Measurements from ENCODE around the gene TTC28.
"Not testable (repeated sequence)": the region's sequence is repeated elsewhere in the genome, so short reads cannot be mapped to it uniquely, and the experiment has no call there.

Gene TTC28

GRCh38 chr22:28074526-28074925 is 605.1 kb downstream of the TTC28 start:
- Histone ChIP-seq H3K4me2 (ENCODE audit: low read length) (no peak overlapping the region), H3K36me3 (ENCODE audit: control insufficient read depth, insufficient read depth, low read length) (no peaks in the 10 kb centered on the region), H4K5ac (ENCODE audit: low read length) (no peak overlapping the region), H3K56ac (ENCODE audit: low read length) (no peak overlapping the region), H3K9ac (ENCODE audit: low read length) (no peak overlapping the region), H3K27ac (ENCODE audit: low read depth, low read length) (no peak overlapping the region), H2BK5ac (ENCODE audit: low read length) (no peak overlapping the region), H3K79me1 (ENCODE audit: low read length) (no peaks in the 10 kb centered on the region), H3K23ac (ENCODE audit: low read length) (no peak overlapping the region), H3K4me1 (ENCODE audit: control insufficient read depth, low read depth, low read length) (no peaks in the 10 kb centered on the region), H4K8ac (ENCODE audit: low read depth, low read length) (no peak overlapping the region), H3K18ac (ENCODE audit: low read length) (no peak overlapping the region), H3K4me3 (ENCODE audit: low read length) (no peak overlapping the region), H3K4ac (ENCODE audit: low read depth, low read length) (no peak overlapping the region), H3K79me2 (ENCODE audit: control insufficient read depth, insufficient read depth, low read length) (no peaks in the 10 kb centered on the region), H3K27me3 (ENCODE audit: insufficient read depth, low read length, poor library complexity) (no peaks in the 10 kb centered on the region), H2AK5ac (ENCODE audit: low read length) (no peak overlapping the region), H2BK120ac (ENCODE audit: low read depth, low read length) (no peak overlapping the region), H2BK15ac (replicated peaks; ENCODE audit: low read depth) (no peak overlapping the region)
- no CpG with 5 or more reads among the region's 4 CpGs for WGBS (ENCODE audit: extremely low coverage, insufficient coverage, low lambda C conversion rate)
- no peak for DNase-seq

- Histone ChIP-seq H3K4me1 (ENCODE audit: control insufficient read depth, low read depth, low read length) (no peaks in the 10 kb centered on the region), H2BK120ac (ENCODE audit: low read depth, low read length) (no peak overlapping the region), H3K36me3 (ENCODE audit: control insufficient read depth, insufficient read depth, low read length) (no peaks in the 10 kb centered on the region), H3K9ac (ENCODE audit: low read length) (no peak overlapping the region), H2BK5ac (ENCODE audit: low read length) (no peak overlapping the region), H3K18ac (ENCODE audit: low read length) (no peak overlapping the region), H3K27me3 (ENCODE audit: insufficient read depth, low read length, poor library complexity) (no peaks in the 10 kb centered on the region), H3K27ac (ENCODE audit: low read depth, low read length) (no peak overlapping the region), H3K56ac (ENCODE audit: low read length) (no peak overlapping the region), H4K5ac (ENCODE audit: low read length) (no peak overlapping the region), H2AK5ac (ENCODE audit: low read length) (no peak overlapping the region), H3K4ac (ENCODE audit: low read depth, low read length) (no peak overlapping the region), H3K79me2 (ENCODE audit: control insufficient read depth, insufficient read depth, low read length) (no peaks in the 10 kb centered on the region), H4K8ac (ENCODE audit: low read depth, low read length) (no peak overlapping the region), H3K23ac (ENCODE audit: low read length) (no peak overlapping the region), H3K4me2 (ENCODE audit: low read length) (no peak overlapping the region), H3K4me3 (ENCODE audit: low read length) (no peak overlapping the region), H2BK15ac (replicated peaks; ENCODE audit: low read depth) (no peak overlapping the region), H3K79me1 (ENCODE audit: low read length) (no peaks in the 10 kb centered on the region)
- WGBS (ENCODE audit: extremely low coverage, insufficient coverage, low lambda C conversion rate) = no CpG with 5 or more reads among the region's 3 CpGs
- no peak for DNase-seq
Measured at GRCh38 chr22:28072066-28072465, 607.6 kb downstream of the TTC28 start.

GRCh38 chr22:28068826-28069225 is 610.8 kb downstream of the TTC28 start:
- Histone ChIP-seq H3K4ac (ENCODE audit: low read depth, low read length) (no peak overlapping the region), H2BK5ac (ENCODE audit: low read length) (no peak overlapping the region), H3K36me3 (ENCODE audit: control insufficient read depth, insufficient read depth, low read length) (no peaks in the 10 kb centered on the region), H3K56ac (ENCODE audit: low read length) (no peak overlapping the region), H2BK15ac (replicated peaks; ENCODE audit: low read depth) (no peak overlapping the region), H3K4me3 (ENCODE audit: low read length) (no peak overlapping the region), H2AK5ac (ENCODE audit: low read length) (no peak overlapping the region), H4K5ac (ENCODE audit: low read length) (no peak overlapping the region), H3K23ac (ENCODE audit: low read length) (no peak overlapping the region), H3K27me3 (ENCODE audit: insufficient read depth, low read length, poor library complexity) (no peaks in the 10 kb centered on the region), H3K27ac (ENCODE audit: low read depth, low read length) (no peak overlapping the region), H3K79me1 (ENCODE audit: low read length) (no peaks in the 10 kb centered on the region), H3K4me1 (ENCODE audit: control insufficient read depth, low read depth, low read length) (no peaks in the 10 kb centered on the region), H3K9ac (ENCODE audit: low read length) (no peak overlapping the region), H4K8ac (ENCODE audit: low read depth, low read length) (no peak overlapping the region), H3K4me2 (ENCODE audit: low read length) (no peak overlapping the region), H2BK120ac (ENCODE audit: low read depth, low read length) (no peak overlapping the region), H3K79me2 (ENCODE audit: control insufficient read depth, insufficient read depth, low read length) (no peaks in the 10 kb centered on the region), H3K18ac (ENCODE audit: low read length) (no peak overlapping the region)
- DNase-seq = no peak
- no CpG with 5 or more reads among the region's 2 CpGs for WGBS (ENCODE audit: extremely low coverage, insufficient coverage, low lambda C conversion rate)

- Histone ChIP-seq H2BK15ac (replicated peaks; ENCODE audit: low read depth) (no peak overlapping the region), H3K79me2 (ENCODE audit: control insufficient read depth, insufficient read depth, low read length) (no peaks in the 10 kb centered on the region), H3K56ac (ENCODE audit: low read length) (no peak overlapping the region), H3K4me1 (ENCODE audit: control insufficient read depth, low read depth, low read length) (no peaks in the 10 kb centered on the region), H3K23ac (ENCODE audit: low read length) (no peak overlapping the region), H3K27ac (ENCODE audit: low read depth, low read length) (no peak overlapping the region), H3K18ac (ENCODE audit: low read length) (no peak overlapping the region), H4K5ac (ENCODE audit: low read length) (no peak overlapping the region), H3K79me1 (ENCODE audit: low read length) (no peaks in the 10 kb centered on the region), H2BK120ac (ENCODE audit: low read depth, low read length) (no peak overlapping the region), H3K27me3 (ENCODE audit: insufficient read depth, low read length, poor library complexity) (no peaks in the 10 kb centered on the region), H3K4ac (ENCODE audit: low read depth, low read length) (no peak overlapping the region), H3K9ac (ENCODE audit: low read length) (no peak overlapping the region), H3K4me2 (ENCODE audit: low read length) (no peak overlapping the region), H4K8ac (ENCODE audit: low read depth, low read length) (no peak overlapping the region), H2AK5ac (ENCODE audit: low read length) (no peak overlapping the region), H2BK5ac (ENCODE audit: low read length) (no peak overlapping the region), H3K4me3 (ENCODE audit: low read length) (no peak overlapping the region), H3K36me3 (ENCODE audit: control insufficient read depth, insufficient read depth, low read length) (no peaks in the 10 kb centered on the region)
- WGBS (ENCODE audit: extremely low coverage, insufficient coverage, low lambda C conversion rate) = no CpG with 5 or more reads among the region's 2 CpGs
- DNase-seq = no peak
Measured at GRCh38 chr22:28064920-28065319, 614.7 kb downstream of the TTC28 start.

GRCh38 chr22:28063656-28064055 is 616.0 kb downstream of the TTC28 start:
- no peak overlapping the region for H3K9ac ChIP-seq (ENCODE audit: low read length)
- no peaks in the 10 kb centered on the region for H3K4me1 ChIP-seq (ENCODE audit: control insufficient read depth, low read depth, low read length)
- no peak overlapping the region for H4K5ac ChIP-seq (ENCODE audit: low read length)
- H2AK5ac ChIP-seq (ENCODE audit: low read length) = no peak overlapping the region
- WGBS (ENCODE audit: extremely low coverage, insufficient coverage, low lambda C conversion rate) = no CpG with 5 or more reads among the region's 5 CpGs
- H3K79me1 ChIP-seq (ENCODE audit: low read length) = no peaks in the 10 kb centered on the region
- no peak overlapping the region for H3K4me3 ChIP-seq (ENCODE audit: low read length)
- H3K23ac ChIP-seq (ENCODE audit: low read length) = no peak overlapping the region
- no peak overlapping the region for H2BK5ac ChIP-seq (ENCODE audit: low read length)
- no peak overlapping the region for H3K4ac ChIP-seq (ENCODE audit: low read depth, low read length)
- no peak for DNase-seq
- no peak overlapping the region for H3K27ac ChIP-seq (ENCODE audit: low read depth, low read length)
- H2BK120ac ChIP-seq (ENCODE audit: low read depth, low read length) = no peak overlapping the region
- H3K56ac ChIP-seq (ENCODE audit: low read length) = no peak overlapping the region
- H3K27me3 ChIP-seq (ENCODE audit: insufficient read depth, low read length, poor library complexity) = no peaks in the 10 kb centered on the region
- no peak overlapping the region for H4K8ac ChIP-seq (ENCODE audit: low read depth, low read length)
- no peak overlapping the region for H3K4me2 ChIP-seq (ENCODE audit: low read length)
- H2BK15ac ChIP-seq (replicated peaks; ENCODE audit: low read depth) = no peak overlapping the region
- H3K18ac ChIP-seq (ENCODE audit: low read length) = no peak overlapping the region
- H3K36me3 ChIP-seq (ENCODE audit: control insufficient read depth, insufficient read depth, low read length) = no peaks in the 10 kb centered on the region
- H3K79me2 ChIP-seq (ENCODE audit: control insufficient read depth, insufficient read depth, low read length) = no peaks in the 10 kb centered on the region

- H3K23ac ChIP-seq (ENCODE audit: low read length); H3K79me1 ChIP-seq (ENCODE audit: low read length); H3K27ac ChIP-seq (ENCODE audit: low read depth, low read length); H2AK5ac ChIP-seq (ENCODE audit: low read length); H3K4ac ChIP-seq (ENCODE audit: low read depth, low read length); H2BK120ac ChIP-seq (ENCODE audit: low read depth, low read length); H3K9ac ChIP-seq (ENCODE audit: low read length); H3K79me2 ChIP-seq (ENCODE audit: control insufficient read depth, insufficient read depth, low read length); H3K4me2 ChIP-seq (ENCODE audit: low read length); H3K4me3 ChIP-seq (ENCODE audit: low read length); H2BK5ac ChIP-seq (ENCODE audit: low read length); H3K18ac ChIP-seq (ENCODE audit: low read length); DNase-seq; H3K27me3 ChIP-seq (ENCODE audit: insufficient read depth, low read length, poor library complexity); H3K36me3 ChIP-seq (ENCODE audit: control insufficient read depth, insufficient read depth, low read length); H2BK15ac ChIP-seq (replicated peaks; ENCODE audit: low read depth); H3K4me1 ChIP-seq (ENCODE audit: control insufficient read depth, low read depth, low read length); H3K56ac ChIP-seq (ENCODE audit: low read length); H4K8ac ChIP-seq (ENCODE audit: low read depth, low read length); H4K5ac ChIP-seq (ENCODE audit: low read length): not testable (repeated sequence)
- WGBS (ENCODE audit: extremely low coverage, insufficient coverage, low lambda C conversion rate) = no CpG with 5 or more reads among the region's 2 CpGs
Measured at GRCh38 chr22:28060594-28060993, 619.0 kb downstream of the TTC28 start.

All from mesendoderm (in vitro differentiated cells).